ENCODE results near the gene ADSL.

DNA sequence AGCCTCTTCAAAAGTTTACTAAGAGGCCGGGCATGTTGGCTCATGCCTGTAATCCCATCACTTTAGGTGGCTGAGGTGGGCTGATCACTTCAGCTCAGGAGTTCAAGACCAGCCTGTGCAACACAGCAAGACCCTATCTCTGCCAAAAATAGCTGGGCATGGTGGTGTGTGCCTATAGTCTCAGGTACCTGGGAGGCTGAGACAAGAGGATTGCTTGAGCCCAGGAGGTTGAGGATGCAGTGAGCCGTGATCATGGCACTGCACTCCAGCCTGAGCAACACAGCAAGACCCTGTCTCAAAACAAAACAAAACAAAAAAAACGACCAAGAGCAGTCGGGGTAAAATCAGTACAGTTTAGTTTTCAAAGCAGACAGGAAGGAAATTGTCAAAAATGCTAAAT is 4.7 kb upstream of the ADSL start:
- TF ChIP-seq, protein P1, sequence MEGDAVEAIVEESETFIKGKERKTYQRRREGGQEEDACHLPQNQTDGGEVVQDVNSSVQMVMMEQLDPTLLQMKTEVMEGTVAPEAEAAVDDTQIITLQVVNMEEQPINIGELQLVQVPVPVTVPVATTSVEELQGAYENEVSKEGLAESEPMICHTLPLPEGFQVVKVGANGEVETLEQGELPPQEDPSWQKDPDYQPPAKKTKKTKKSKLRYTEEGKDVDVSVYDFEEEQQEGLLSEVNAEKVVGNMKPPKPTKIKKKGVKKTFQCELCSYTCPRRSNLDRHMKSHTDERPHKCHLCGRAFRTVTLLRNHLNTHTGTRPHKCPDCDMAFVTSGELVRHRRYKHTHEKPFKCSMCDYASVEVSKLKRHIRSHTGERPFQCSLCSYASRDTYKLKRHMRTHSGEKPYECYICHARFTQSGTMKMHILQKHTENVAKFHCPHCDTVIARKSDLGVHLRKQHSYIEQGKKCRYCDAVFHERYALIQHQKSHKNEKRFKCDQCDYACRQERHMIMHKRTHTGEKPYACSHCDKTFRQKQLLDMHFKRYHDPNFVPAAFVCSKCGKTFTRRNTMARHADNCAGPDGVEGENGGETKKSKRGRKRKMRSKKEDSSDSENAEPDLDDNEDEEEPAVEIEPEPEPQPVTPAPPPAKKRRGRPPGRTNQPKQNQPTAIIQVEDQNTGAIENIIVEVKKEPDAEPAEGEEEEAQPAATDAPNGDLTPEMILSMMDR (IDR thresholded peaks at IDR 0.05): no peak
- no peak for TF ChIP-seq POLR2A (IDR thresholded peaks at IDR 0.05)

All from tibial nerve (tissue), 3 donors.